ENCODE results near the gene DIAPH3. TPM values are rescaled to one million over a fixed set of nuclear protein-coding genes. Genes with fewer than 3 reads are reported as not detected.

The DIAPH3 gene
- total RNA-seq, 4 donors from 2014 or later: 0.27 to 3.9 (median 2.1) TPM

DNA sequence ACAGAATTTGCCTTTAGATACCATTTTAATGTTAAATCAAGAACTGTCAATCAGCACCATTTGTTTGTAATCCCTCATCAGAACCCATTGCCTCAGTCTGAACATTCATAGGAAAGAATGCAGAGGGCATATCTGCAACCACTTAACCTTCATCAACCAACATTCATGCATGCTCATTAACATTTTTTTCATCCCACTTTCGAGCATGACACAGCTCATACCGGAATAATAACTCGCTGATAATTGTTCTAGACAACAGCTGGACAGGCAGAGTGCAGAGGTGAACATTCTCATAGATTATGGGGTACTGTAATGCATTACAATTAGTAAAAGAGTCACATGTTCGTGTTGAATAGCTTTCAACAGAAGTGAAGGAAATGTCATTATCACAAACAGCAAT, 216.8 kb downstream of the DIAPH3 start:
- H3K4me3 ChIP-seq (ENCODE audit: low read depth, poor library complexity, severe bottlenecking): no peak overlapping the region
- 71 to 74% methylated on average over 4 of the region's 4 CpGs for whole genome bisulfite sequencing, 2 donors
- intact Hi-C loops (cut with DNase I; ENCODE audit: low total_unique reads): no loop called here
- TF ChIP-seq POLR2A (IDR thresholded peaks at IDR 0.05): no peak
- TF ChIP-seq, protein P1, sequence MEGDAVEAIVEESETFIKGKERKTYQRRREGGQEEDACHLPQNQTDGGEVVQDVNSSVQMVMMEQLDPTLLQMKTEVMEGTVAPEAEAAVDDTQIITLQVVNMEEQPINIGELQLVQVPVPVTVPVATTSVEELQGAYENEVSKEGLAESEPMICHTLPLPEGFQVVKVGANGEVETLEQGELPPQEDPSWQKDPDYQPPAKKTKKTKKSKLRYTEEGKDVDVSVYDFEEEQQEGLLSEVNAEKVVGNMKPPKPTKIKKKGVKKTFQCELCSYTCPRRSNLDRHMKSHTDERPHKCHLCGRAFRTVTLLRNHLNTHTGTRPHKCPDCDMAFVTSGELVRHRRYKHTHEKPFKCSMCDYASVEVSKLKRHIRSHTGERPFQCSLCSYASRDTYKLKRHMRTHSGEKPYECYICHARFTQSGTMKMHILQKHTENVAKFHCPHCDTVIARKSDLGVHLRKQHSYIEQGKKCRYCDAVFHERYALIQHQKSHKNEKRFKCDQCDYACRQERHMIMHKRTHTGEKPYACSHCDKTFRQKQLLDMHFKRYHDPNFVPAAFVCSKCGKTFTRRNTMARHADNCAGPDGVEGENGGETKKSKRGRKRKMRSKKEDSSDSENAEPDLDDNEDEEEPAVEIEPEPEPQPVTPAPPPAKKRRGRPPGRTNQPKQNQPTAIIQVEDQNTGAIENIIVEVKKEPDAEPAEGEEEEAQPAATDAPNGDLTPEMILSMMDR (IDR thresholded peaks at IDR 0.05): no peak
- no peak for DNase-seq (ENCODE audit: low spot score in 2 of 2)

DNA sequence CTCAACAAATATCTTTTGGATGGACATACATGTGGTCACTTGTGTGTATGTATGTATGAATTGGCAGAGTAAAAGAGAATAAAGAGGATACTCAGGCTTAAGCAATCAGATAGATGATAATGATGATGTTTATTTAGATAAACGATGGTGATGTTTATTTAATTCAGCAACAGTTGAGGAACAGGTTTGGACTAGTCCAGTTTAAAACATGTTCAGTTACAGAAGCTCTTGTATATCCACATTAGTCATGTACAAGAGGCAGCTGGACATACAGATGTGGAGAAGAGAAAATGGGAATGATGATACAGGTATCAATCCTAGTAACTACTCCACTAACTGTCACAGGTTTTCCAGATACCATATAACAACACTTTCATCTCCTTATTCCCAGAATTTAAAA, 232.1 kb downstream of the DIAPH3 start:
- TF ChIP-seq, protein P1 (IDR thresholded peaks at IDR 0.05): no peak
- intact Hi-C loops (cut with DNase I; ENCODE audit: low total_unique reads): no loop called here
- 54 to 63% methylated on average over 1 of the region's 1 CpG for WGBS, 2 donors
- no peak for DNase-seq (ENCODE audit: low spot score in 2 of 2)
- H3K4me3 ChIP-seq (ENCODE audit: low read depth, poor library complexity, severe bottlenecking): no peak overlapping the region

DNA sequence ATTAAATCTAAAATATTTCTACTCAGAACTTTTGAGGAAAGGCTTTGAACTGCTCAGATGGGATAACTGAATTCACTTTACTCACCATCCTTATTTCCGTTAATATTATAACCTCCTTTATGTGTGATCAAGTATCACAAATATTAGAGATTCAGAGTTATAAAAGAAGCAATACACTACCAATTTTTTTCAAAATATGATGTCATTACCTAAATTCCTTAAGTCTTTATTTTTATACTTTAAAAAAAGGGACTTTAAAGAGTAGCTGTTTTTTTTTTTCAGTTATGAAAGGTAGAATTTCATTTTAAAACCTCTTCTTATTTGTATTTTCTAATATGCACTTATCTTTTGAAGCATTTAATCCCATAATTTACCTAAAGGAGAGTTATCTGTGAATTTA, 239.5 kb downstream of the DIAPH3 start:
- no peak for TF ChIP-seq POLR2A (IDR thresholded peaks at IDR 0.05)
- TF ChIP-seq, protein P1 (IDR thresholded peaks at IDR 0.05): no peak
- intact Hi-C loops (cut with DNase I; ENCODE audit: low total_unique reads): no loop called here
- no peak overlapping the region for H3K4me3 ChIP-seq (ENCODE audit: low read depth, poor library complexity, severe bottlenecking)
- 100% methylated on average over 1 of the region's 1 CpG for WGBS, 2 donors
- no peak for DNase-seq (ENCODE audit: low spot score in 2 of 2)

DNA sequence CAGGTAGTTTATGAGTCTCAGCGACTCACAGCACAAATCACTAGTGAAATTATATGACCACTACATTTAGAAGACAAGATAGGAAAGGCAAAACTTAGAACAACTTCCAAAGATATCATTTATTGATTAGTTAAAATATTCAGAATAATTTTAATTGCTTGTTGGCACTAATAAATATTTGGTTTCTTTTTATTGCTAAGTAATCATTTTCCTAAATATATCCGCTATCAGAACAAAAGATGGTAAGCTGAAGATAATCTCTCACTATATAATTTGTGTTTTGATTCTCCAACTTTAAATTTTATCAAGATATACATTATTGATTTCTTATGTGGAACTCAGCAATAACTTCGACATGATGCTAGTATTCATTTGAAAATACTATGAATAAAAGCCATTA, 248.5 kb downstream of the DIAPH3 start:
- no peak for DNase-seq (ENCODE audit: low spot score in 2 of 2)
- intact Hi-C loops (cut with DNase I; ENCODE audit: low total_unique reads): no loop called here
- H3K4me3 ChIP-seq (ENCODE audit: low read depth, poor library complexity, severe bottlenecking): no peak overlapping the region
- no peak for TF ChIP-seq POLR2A (IDR thresholded peaks at IDR 0.05)
- WGBS, 2 donors: 95 to 96% methylated on average over 3 of the region's 3 CpGs

DNA sequence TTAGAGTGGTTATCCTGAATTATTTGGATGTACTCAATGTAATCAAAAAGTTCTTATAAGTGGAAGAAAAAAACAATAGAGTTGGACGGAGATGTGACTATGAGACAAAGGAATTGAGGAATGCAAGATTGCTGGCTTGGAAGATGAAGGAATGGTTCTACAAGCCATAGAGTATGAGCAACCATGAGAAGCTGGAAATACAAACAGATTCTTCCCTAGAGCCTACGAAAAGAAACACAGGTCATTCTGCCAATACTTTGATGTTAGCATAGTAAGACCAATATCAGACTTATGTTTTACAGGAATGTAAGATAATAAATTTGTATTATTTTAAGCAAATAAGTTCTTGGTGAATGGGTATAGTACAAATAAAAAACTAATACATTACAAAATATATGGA, 249.2 kb downstream of the DIAPH3 start:
- no peak for TF ChIP-seq POLR2A (IDR thresholded peaks at IDR 0.05)
- TF ChIP-seq, protein P1 (IDR thresholded peaks at IDR 0.05): no peak
- H3K4me3 ChIP-seq (ENCODE audit: low read depth, poor library complexity, severe bottlenecking): no peak overlapping the region
- intact Hi-C loops (cut with DNase I; ENCODE audit: low total_unique reads): no loop called here
- WGBS, 2 donors: 89 to 91% methylated on average over 2 of the region's 2 CpGs
- DNase-seq (ENCODE audit: low spot score in 2 of 2): no peak

DNA sequence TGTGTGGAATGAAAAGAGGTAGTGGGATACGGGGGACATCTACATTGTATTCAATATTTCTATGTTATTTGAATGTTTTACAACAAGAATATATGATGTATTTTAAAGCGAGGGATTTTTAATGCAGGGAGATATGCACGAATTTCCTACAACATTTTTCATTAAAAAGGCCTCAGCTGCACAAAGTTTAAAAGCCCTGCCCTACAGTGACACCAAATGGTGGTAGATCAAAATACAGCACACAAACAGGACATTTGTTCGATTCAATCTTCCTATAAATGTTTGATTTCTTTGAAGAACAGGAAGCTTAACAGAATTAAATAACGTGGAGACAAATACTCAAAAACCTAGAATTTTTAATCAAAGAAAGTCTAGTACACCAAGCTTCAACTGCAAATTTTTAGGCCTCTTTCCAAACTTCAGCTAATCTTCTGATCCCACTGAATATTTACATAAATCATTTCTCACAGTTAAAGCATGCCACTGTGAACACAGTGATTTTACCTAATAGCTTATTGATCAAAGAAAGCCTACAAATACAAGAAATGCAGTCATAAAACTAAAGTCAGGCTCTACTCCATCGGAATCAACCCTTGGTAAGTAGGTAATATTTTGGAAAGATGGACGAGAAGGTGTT, 257.2 kb downstream of the DIAPH3 start:
- intact Hi-C loops (cut with DNase I; ENCODE audit: low total_unique reads): no loop called here
- TF ChIP-seq, protein P1 (IDR thresholded peaks at IDR 0.05): no peak
- TF ChIP-seq POLR2A (IDR thresholded peaks at IDR 0.05): no peak
- no peak for DNase-seq (ENCODE audit: low spot score in 2 of 2)

More for the DNA sequence above, 257.2 kb downstream of the DIAPH3 start:
- H3K4me3 ChIP-seq (ENCODE audit: low read depth, poor library complexity, severe bottlenecking): no peak overlapping the region
- 42 to 47% methylated on average over 7 of the region's 7 CpGs for WGBS, 2 donors

Measured in lower leg skin (tissue), 4 donors.